Measurements from ENCODE around the gene ARHGAP8.

DNA sequence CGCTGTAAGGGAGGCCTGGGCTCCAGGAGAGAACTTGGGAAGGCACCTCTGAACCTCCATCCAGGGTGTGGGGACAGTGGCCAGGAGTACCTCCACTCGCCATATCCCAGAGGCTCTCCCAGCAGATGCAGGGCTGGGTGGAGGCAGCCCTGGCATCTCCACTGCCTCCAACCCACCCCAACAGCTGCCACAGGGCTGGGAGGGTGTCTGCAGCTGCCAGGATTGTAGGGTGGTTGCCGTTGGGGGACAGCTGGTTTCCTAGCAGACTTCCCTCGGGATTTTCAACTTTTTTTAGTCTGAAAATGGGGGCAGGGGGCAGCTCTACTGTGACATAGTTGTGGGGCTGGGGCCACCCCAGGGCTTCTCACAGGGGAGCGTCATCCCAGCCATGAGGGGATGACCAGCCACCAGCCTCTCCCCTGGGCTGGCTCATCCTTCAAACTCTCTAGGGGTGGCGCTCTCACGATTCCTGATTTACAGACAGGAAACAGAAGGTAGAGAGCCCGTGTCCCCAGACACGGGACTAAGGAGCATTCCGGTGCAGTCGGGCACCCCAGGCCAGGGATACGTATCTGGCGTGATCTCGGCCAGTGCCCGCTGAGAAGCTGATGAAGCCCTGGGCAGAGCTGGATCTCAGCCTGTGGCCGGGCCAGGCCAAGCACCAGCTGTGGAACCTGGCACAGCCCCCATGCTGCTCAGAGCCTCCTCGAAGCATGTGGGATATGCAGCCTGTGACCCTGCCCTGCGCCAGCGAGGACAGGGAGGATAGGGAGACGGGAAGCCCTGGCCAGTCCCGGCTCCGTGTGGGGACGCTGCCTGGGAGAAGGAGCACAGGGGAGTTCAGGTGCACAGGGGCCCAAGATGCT lies 40.5 kb upstream of the ARHGAP8 start:
- TF ChIP-seq, protein P1, sequence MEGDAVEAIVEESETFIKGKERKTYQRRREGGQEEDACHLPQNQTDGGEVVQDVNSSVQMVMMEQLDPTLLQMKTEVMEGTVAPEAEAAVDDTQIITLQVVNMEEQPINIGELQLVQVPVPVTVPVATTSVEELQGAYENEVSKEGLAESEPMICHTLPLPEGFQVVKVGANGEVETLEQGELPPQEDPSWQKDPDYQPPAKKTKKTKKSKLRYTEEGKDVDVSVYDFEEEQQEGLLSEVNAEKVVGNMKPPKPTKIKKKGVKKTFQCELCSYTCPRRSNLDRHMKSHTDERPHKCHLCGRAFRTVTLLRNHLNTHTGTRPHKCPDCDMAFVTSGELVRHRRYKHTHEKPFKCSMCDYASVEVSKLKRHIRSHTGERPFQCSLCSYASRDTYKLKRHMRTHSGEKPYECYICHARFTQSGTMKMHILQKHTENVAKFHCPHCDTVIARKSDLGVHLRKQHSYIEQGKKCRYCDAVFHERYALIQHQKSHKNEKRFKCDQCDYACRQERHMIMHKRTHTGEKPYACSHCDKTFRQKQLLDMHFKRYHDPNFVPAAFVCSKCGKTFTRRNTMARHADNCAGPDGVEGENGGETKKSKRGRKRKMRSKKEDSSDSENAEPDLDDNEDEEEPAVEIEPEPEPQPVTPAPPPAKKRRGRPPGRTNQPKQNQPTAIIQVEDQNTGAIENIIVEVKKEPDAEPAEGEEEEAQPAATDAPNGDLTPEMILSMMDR (IDR thresholded peaks at IDR 0.05; ENCODE audit: extremely low read depth in 1 of 2, insufficient read depth in 1 of 2, low read depth in 1 of 2, low read length in 2 of 2) = no peak
- TF ChIP-seq GATA2 (IDR thresholded peaks at IDR 0.05; ENCODE audit: insufficient read depth, insufficient read length, low read depth, low read length) (no peak), MYC (IDR thresholded peaks at IDR 0.05; ENCODE audit: low read depth, low read length) (no peak), EZH2 (IDR thresholded peaks at IDR 0.05; ENCODE audit: borderline replicate concordance, low read depth, low read length, severe bottlenecking) (no peak), POLR2AphosphoS5 (IDR thresholded peaks at IDR 0.05; ENCODE audit: insufficient read depth, low read depth, low read length) (no peak), POLR2A (IDR thresholded peaks at IDR 0.05; ENCODE audit: low read depth, low read length) (no peak), JUN (IDR thresholded peaks at IDR 0.05; ENCODE audit: borderline replicate concordance, insufficient read depth, insufficient read length, low read depth) (no peak)
- TF ChIP-seq, protein P2, sequence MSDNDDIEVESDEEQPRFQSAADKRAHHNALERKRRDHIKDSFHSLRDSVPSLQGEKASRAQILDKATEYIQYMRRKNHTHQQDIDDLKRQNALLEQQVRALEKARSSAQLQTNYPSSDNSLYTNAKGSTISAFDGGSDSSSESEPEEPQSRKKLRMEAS (IDR thresholded peaks at IDR 0.05; ENCODE audit: insufficient read depth, insufficient read length) = no peak
